KOPT-K1 (cell line): ENCODE measurements around the gene ZNF225.
"Not testable (repeated sequence)": the region's sequence is repeated elsewhere in the genome, so short reads cannot be mapped to it uniquely, and the experiment has no call there.

ENCODE experiments used
- H3K27ac ChIP-seq: fragments of 200-600 bp; sonication (generic); 2 replicates; pipeline ENCODE4 v1.5.1; 2016; ENCODE audit warnings: antibody characterized with exemption, mild to moderate bottlenecking, low read depth, low read length; ENCODE audit not compliant: poor library complexity, severe bottlenecking
- H3K36me3 ChIP-seq: fragments of 200-600 bp; sonication (generic); 2 replicates; pipeline ENCODE4 v1.5.1; 2017; ENCODE audit warnings: antibody characterized with exemption, mild to moderate bottlenecking, low read length, moderate library complexity; ENCODE audit not compliant: insufficient read depth
- H3K9me3 ChIP-seq: fragments of 200-600 bp; sonication (generic); 2 replicates; pipeline ENCODE4 v1.5.1; 2017; ENCODE audit warnings: antibody characterized with exemption, low read length, mild to moderate bottlenecking; ENCODE audit not compliant: insufficient read depth, poor library complexity, severe bottlenecking

Gene ZNF225

DNA sequence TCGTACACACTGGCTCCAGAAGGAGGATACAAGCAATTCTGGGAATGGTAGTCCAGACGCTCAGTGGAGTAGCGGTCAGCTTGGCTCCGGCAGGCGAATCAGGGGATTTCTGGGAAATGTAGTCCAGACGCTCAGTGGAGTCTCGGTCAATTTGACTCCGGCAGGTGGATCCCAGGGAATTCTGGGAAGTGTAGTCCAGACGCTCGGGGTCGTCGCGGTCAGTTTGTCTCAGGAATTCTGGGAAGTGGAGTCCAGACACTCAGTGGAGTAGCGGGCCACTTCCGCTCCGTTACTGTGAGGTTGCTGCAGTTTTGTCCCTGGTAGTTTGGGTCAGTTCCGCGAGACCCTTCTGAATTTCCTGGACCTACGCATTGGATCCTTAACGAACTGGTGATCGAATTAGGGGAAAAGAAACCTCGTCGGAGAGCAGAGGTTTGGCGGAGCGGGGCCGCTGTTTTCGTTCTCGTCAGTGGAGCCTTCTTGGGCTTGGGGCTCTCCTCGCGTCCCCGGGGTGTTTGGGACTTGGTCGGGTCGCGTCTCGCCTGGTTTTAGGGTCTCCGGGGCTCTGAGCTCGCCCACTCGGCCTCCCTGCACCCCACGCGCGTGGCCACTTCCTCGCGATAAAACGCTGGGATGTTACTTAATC, at the start of gene ZNF225:
TSS of gene ZNF225 (plus strand) at position 262 of the 646 bp plus-strand sequence. CDS start 2,429 bp downstream, outside the sequence.
- Histone ChIP-seq H3K36me3 (peaks cover 17% of the 10 kb centered on the region), H3K9me3 (peaks cover 9% of the 10 kb centered on the region), H3K27ac (peak within 1 kb of the TSS; percentile 60)

DNA sequence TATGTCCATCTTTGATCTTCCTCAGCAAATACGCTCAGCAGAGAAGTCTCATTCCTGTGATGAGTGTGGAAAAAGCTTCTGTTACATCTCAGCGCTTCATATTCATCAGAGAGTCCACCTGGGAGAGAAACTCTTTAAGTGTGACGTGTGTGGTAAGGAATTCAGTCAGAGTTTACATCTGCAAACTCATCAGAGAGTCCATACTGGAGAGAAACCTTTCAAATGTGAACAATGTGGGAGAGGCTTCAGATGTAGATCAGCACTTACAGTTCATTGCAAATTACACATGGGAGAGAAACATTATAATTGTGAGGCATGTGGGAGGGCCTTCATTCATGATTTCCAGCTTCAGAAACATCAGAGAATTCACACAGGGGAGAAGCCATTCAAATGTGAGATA, 46.9 kb upstream of the ZNF225 start:
- Histone ChIP-seq H3K27ac (no peak overlapping the region), H3K36me3 (no peaks in the 10 kb centered on the region), H3K9me3 (peaks cover 48% of the 10 kb centered on the region)

DNA sequence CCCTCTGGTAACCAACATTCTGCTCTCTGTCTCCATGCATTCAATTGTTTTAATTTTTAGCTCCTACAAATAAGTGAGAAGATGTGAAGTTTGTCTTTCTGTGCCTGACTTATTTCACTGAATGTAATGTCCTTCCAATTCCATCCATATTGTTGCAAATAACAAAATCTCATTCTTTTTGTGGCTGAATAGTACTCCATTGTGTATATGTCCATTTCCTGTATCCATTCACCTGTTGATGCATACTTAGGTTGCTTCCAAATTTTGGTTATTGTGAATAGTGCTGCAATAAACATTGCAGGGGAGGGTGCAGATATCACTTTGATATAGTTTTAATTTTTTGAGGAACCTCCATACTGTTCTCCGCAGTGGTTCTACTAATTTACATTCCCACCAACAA, 43.8 kb upstream of the ZNF225 start:
- Histone ChIP-seq H3K9me3 (peaks cover 43% of the 10 kb centered on the region), H3K36me3 (no peaks in the 10 kb centered on the region)

DNA sequence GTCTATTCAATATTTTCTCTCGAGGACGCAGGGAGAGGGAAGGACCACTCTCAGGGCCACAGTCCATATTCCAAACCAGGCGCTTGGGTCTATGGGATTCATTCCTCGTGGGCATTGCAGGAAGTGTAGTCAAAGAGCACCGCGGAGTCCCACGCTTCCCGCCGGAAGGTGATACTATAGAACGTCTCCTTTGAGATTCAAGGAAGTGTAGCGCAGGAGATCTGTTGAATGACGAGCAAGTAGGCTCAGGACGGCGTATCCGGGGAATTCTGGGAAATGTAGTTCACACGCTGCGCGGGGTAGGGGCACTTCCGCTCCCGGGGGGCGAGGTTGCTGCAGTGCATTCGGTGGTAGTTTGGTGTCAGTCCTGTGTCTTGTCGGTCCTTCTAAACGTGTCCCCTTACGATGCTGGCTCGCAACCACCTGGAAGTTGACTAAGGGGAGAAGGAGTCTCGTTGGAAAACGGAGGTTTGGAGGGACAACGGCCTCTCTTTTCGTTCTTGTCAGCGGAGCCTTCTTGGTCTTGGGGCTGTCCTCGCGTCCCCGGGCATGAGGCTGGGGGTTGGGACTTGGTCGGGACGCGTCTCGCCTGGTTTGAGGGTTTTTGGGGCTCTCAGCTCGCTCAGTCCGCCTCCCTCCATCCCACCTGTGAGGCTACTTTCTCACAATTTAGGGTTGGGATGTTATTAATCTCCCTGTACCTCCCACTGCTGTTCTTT, 41.2 kb upstream of the ZNF225 start, which contains the start of gene ZNF284:
TSS of gene ZNF284 (plus strand) at position 336 of the 719 bp plus-strand sequence. CDS start 4,231 bp downstream, outside the sequence.
- Histone ChIP-seq H3K27ac (peak within 1 kb of the TSS; percentile 44), H3K9me3 (peaks cover 20% of the 10 kb centered on the region), H3K36me3 (no peaks in the 10 kb centered on the region)

More for the DNA sequence above, 43.8 kb upstream of the ZNF225 start:
- H3K27ac ChIP-seq, result no peak overlapping the region

DNA sequence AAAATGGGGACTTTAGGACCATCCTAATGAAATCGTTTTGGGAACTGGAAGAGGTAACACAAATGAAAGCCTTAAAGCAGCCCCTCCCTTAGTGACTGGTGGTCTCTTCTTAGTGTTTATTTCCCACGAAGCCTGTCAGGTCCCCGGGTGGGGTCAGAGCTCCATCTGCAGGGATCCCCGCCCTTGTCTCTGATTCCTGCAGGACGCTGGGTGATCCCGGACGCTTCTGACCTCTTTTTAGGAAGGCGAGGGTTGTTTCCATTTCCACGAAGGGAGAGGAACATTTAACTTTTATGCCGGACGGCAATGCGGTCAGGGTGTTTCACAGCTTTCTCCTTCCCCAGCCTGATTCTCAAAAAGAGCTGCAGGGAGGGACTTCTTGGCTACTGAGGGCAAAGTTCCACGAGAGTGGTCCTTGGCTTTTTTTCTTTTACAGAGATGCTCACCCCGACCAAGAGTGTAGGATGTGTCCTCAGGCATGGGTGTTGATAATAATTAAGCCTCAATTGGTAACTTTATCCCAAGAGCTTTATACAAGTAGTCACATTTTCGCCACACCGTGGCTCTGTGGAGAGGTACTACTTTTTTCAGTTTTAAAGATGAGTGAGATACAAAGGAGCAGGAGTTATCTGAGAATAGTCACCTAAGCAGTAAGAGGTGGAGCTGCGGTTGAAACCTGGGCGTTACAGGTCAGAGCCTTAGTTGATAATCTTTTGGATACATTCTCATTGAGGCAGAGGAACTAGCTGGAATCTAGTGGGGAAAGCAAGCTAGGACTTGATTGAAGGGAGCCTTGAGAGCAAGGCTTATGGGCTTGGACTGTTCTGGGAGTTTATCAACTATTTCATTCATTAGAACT, 40.4 kb upstream of the ZNF225 start:
- no peaks in the 10 kb centered on the region; the same call in 1 of the 2 replicates for H3K36me3 ChIP-seq
- H3K9me3 ChIP-seq, result peaks cover 12% of the 10 kb centered on the region
- peak overlapping the region; percentile 44 for H3K27ac ChIP-seq

DNA sequence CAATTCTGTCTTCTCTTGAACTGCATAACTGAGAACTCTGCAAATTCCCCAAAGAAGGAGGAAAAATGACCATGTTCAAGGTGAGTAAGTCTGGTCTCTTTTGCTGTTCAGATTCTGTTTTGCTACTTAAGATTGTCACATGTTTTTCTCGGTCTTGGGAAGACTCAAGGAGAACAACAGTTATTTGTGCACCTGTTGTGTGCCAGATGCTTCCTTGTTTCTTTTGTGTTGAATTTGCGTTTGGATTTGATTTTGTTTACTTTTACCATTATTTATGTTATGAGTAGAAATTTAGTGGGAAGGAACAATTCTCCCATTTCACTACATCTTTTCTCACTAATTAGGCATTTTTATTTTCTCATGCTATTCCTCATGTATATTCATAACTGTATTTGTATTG, 36.9 kb upstream of the ZNF225 start:
- Histone ChIP-seq H3K36me3 (peaks cover 6% of the 10 kb centered on the region; the same call in 1 of the 2 replicates), H3K27ac (no peak overlapping the region), H3K9me3 (no peaks in the 10 kb centered on the region)

DNA sequence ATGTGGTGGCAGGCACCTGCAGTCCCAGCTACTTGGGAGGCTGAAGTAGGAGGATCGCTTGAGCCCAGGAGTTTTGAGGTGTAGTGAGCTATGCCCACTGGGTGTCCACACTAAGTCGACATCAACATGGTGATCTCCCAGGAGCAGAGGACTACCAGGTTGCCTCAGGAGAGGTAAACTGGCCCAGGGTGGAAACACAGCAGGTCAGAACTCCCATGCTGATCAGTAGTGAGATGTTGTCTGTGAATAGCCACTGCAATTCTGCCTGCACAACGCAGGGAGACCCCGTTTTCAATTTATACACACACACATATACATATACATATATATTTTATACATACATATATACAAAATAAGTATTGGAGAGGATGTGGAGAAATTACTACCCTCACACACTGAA, 21.1 kb upstream of the ZNF225 start:
- Histone ChIP-seq H3K9me3 (no peaks in the 10 kb centered on the region), H3K36me3 (peaks cover 6% of the 10 kb centered on the region; the same call in 1 of the 2 replicates), H3K27ac (no peak overlapping the region)

DNA sequence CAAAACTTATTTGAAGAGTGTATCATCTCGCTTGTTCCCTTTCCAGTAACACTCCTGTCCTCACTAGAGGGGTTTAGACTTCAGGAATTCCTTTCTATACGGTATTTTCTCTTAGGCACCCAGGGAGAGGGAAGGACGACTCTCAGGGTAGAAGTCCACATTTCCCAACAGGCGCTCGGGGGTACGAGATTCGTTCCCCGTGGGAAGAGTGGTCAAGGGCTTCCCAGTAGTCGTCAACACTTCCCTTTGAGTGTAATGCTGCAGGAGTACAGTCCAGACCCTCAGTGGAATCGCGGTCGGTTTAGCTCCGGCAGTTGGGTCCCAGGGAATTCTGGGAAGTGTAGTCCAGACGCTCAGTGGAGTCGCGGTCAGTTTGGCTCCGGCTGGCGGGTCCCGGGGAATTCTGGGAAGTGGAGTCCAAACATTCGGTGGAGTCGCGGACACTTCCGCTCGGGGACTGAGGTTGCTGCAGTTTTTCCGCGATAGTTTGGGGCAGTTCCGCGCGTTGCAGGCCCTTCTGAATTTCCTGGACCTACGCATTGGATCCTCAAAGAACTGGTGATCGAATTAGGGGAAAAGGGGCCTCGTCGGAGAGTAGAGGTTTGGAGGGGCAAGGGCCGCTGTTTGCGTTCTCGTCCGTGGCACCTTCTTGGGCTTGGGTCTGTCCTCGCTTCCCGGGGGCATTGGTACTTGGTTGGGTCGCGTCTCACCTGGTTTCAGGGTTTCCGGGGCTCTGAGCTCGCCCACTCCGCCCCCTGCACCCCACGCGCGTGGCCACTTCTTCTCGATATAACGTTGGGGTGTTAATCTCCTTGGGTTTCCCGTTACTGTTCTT, 19.1 kb upstream of the ZNF225 start, which contains the start of gene ZNF224:
TSS of gene ZNF224 (plus strand) at position 431 of the 835 bp plus-strand sequence. CDS start 3,513 bp downstream, outside the sequence.
- H3K27ac ChIP-seq, result peak within 1 kb of the TSS; percentile 69
- H3K36me3 ChIP-seq, result peaks cover 27% of the 10 kb centered on the region
- no peaks in the 10 kb centered on the region for H3K9me3 ChIP-seq

DNA sequence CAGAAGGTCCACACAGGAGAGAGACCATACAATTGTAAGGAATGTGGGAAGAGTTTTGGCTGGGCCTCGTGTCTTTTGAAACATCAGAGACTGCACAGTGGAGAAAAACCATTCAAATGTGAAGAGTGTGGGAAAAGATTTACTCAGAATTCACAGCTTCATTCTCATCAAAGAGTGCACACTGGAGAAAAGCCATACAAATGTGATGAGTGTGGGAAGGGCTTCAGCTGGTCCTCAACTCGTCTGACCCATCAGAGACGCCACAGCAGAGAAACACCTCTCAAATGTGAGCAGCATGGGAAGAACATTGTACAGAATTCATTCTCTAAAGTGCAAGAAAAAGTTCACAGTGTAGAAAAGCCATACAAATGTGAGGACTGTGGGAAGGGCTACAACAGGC, 5.4 kb upstream of the ZNF225 start:
- Histone ChIP-seq H3K27ac (no peak overlapping the region), H3K9me3 (peaks cover 51% of the 10 kb centered on the region), H3K36me3 (peaks cover 57% of the 10 kb centered on the region)

DNA sequence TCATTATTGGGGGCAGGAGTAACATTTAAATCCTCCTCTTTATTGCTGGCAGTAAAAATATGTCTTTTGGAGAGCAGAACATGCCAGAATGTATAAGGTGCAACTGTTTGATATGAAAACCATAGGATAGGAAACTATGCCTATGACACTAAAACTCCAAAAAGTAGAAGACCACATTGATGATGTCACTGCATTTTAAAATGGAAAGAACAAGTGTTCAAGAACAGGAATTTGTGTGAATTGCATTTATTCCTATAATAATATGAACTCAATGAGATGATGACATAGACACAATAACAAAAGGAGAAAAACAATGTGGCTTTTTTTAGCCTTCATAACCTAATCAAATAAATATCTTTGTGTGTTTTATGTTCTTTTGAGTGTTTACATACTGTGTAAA, 3.7 kb upstream of the ZNF225 start:
- H3K27ac ChIP-seq, result no peak overlapping the region
- H3K36me3 ChIP-seq, result peaks cover 40% of the 10 kb centered on the region
- peaks cover 42% of the 10 kb centered on the region for H3K9me3 ChIP-seq

DNA sequence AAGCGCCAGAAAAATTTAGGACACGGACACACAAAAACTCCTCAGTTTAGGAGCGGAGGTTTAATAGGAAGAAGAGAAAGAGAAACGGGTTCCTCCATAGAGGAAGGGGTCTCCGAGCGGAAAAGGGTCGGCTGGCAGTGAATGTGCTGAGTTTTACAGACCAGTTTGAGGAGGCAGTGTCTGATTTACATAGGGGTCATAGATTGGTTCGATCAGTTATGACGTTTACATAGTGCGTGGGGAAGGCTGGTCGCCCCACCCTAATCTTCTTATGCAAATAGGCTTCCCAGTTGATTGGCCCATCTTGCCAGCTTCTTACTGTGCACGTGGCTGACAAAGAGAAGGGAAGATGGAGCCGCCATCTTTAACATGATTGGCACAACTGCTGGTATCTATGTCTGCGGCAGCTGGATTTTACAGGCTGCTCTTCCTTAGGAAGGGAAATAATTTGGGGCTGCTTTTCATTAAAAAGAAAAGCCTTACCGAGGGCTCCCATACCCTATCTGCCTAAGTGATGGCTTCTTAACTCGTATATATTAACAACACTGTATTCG, 1.2 kb upstream of the ZNF225 start:
- Histone ChIP-seq H3K9me3 (peaks cover 21% of the 10 kb centered on the region), H3K36me3 (peaks cover 22% of the 10 kb centered on the region), H3K27ac (no peak overlapping the region)

DNA sequence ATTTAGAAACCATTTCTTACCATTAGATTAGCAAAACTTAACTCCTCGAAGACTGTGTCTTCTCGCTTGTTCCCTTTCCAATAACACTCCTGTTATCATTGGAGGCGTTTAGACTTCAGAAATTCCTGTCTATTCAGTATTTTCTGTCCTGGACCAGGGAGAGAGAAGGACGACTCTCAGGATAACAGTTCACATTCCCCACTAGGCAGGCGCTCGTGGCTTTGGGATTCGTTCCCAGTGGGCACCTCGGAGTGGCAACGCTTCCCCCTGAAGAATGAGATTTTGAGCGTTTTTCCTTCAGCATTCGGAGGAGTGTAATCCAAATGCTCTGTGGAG, 429 bp upstream of the ZNF225 start:
- H3K27ac ChIP-seq, result peak overlapping the region; percentile 60
- peaks cover 18% of the 10 kb centered on the region for H3K36me3 ChIP-seq
- H3K9me3 ChIP-seq, result peaks cover 14% of the 10 kb centered on the region

DNA sequence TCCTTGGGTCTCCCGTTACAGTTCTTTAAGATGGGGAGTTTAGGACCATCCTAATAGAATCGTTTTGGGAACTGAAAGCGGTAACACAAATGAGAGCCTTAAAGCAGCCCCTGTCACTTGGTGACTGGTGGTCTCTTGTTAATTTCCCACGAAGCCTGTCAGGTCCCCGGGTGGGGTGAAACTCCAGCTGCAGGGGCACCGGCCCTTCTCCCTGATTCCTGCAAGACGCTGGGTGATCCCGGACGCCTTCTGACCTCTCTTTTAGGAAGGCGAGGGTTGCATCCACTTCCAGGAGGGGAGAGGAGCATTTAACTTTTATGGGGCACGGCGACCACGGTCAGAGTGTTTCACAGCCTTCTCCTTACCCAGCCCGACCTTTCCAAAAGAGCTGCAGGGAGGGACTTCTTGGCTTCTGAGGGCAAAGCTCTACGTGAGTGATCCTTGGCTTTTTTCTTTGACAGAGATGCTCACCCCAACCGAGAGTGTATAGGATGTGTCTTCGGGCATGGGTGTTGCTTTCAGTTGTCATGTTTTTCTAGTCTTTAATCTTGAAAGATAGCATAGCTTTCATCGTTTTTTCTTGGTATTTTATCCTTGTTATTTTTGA, 688 bp downstream of the ZNF225 start:
- Histone ChIP-seq H3K36me3 (peaks cover 19% of the 10 kb centered on the region), H3K27ac (peak overlapping the region; percentile 60), H3K9me3 (peaks cover 4% of the 10 kb centered on the region)

DNA sequence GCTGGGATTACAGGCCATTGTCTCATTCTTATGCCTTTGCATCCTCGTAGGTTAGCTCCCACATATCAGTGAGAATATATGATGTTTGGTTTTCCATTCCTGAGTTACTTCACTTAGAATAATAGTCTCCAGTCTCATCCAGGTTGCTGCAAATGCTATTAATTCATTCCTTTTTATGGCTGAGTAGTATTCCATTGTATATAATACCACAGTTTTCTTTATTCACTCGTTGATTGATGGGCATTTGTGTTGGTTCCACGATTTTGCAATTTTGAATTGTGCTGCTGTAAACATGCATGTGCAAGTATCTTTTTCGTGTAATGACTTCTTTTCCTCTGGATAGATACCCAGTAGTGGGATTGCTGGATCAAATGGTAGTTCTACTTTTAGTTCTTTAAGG, 8.0 kb downstream of the ZNF225 start:
- not testable (repeated sequence) for H3K27ac ChIP-seq, H3K9me3 ChIP-seq
- H3K36me3 ChIP-seq, result peaks cover 72% of the 10 kb centered on the region
